ENCODE measurements around the gene CRHR1.

DNA sequence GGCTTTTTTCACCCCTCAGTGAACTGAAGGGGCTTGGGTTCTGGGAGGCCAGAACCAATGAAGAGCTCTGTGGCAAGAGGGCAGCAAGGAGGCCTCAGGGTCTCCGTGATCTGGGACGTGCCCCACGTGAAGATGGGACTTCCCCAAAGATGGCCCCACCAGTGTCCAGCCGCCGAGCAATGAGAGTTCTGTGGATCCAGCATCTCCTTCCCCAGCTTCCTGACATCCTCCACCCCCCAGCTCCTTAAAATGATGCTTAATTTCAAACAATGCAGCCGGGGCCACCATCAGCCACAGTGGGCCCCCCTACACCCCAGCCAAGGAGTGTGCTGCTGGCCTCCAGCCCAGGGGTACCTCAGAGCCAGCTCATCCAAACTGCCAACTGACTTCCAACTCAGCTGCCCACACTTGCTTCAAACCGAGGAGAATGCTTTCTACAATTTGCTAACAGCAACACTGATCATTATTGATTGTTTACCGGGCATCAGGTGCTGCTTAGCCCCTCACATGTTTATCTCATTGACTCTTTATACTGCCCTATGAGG, 54.7 kb downstream of the CRHR1 start:
- no peak for TF ChIP-seq JUN (CRISPR knock-in tag; IDR thresholded peaks at IDR 0.05)
- TF ChIP-seq, protein P1, sequence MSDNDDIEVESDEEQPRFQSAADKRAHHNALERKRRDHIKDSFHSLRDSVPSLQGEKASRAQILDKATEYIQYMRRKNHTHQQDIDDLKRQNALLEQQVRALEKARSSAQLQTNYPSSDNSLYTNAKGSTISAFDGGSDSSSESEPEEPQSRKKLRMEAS (CRISPR knock-in tag; IDR thresholded peaks at IDR 0.05) = no peak
- TF ChIP-seq, protein P2, sequence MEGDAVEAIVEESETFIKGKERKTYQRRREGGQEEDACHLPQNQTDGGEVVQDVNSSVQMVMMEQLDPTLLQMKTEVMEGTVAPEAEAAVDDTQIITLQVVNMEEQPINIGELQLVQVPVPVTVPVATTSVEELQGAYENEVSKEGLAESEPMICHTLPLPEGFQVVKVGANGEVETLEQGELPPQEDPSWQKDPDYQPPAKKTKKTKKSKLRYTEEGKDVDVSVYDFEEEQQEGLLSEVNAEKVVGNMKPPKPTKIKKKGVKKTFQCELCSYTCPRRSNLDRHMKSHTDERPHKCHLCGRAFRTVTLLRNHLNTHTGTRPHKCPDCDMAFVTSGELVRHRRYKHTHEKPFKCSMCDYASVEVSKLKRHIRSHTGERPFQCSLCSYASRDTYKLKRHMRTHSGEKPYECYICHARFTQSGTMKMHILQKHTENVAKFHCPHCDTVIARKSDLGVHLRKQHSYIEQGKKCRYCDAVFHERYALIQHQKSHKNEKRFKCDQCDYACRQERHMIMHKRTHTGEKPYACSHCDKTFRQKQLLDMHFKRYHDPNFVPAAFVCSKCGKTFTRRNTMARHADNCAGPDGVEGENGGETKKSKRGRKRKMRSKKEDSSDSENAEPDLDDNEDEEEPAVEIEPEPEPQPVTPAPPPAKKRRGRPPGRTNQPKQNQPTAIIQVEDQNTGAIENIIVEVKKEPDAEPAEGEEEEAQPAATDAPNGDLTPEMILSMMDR (IDR thresholded peaks at IDR 0.05) = no peak
